ENCODE measurements around the gene JMY. TPM values are rescaled to one million over a fixed set of nuclear protein-coding genes. Genes with fewer than 3 reads are reported as not detected.

JMY gene
- total RNA-seq, 1 donor from 2014 or later: 7.0 TPM

- Mint-ChIP-seq H3K27me3 (ENCODE audit: low read depth, unreplicated experiment) (no peaks in the 10 kb centered on the region), H3K9me3 (ENCODE audit: unreplicated experiment) (peaks cover 12% of the 10 kb centered on the region), H3K27ac (ENCODE audit: unreplicated experiment) (no peak overlapping the region), H3K36me3 (ENCODE audit: low read depth, unreplicated experiment) (peaks cover 13% of the 10 kb centered on the region), H3K4me3 (ENCODE audit: unreplicated experiment) (no peak overlapping the region), H3K4me1 (ENCODE audit: low read depth, unreplicated experiment) (peaks cover 3% of the 10 kb centered on the region)
- Histone ChIP-seq H3K9ac (ENCODE audit: low read length) (no peak overlapping the region), H3K79me2 (ENCODE audit: insufficient read depth, low read length) (no peaks in the 10 kb centered on the region), H3K27ac (ENCODE audit: low read depth, low read length) (no peak overlapping the region), H3K4me3 (ENCODE audit: insufficient read depth, low read depth, low read length) (no peak overlapping the region), H4K20me1 (ENCODE audit: insufficient read depth, low read length) (no peaks in the 10 kb centered on the region), H3K27me3 (ENCODE audit: insufficient read depth, low read length) (no peaks in the 10 kb centered on the region), H3K9me3 (ENCODE audit: insufficient read depth, low read depth, low read length) (no peaks in the 10 kb centered on the region), H3K4me2 (ENCODE audit: low read length) (no peak overlapping the region), H2AFZ (ENCODE audit: low read depth, low read length) (no peak overlapping the region), H3K36me3 (ENCODE audit: insufficient read depth, low read length) (no peaks in the 10 kb centered on the region), H3K4me1 (ENCODE audit: insufficient read depth, low read length) (no peaks in the 10 kb centered on the region)
- DNase-seq (ENCODE audit: low read depth): no peak
- no peak for FAIRE-seq
- TF ChIP-seq CTCF (IDR thresholded peaks at IDR 0.05; ENCODE audit: insufficient read depth, low read depth, low read length) (no peak), EZH2 (IDR thresholded peaks at IDR 0.05; ENCODE audit: insufficient read depth, low read length) (no peak)
Measured at GRCh38 chr5:79333852-79334557, 98.1 kb downstream of the JMY start.

- H3K27ac Mint-ChIP-seq (ENCODE audit: unreplicated experiment): peak overlapping the region; percentile 59
Measured at GRCh38 chr5:79346420-79346824, 110.5 kb downstream of the JMY start.

More at GRCh38 chr5:79346420-79346824, 110.5 kb downstream of the JMY start:
- DNase-seq (ENCODE audit: low read depth) (peak; percentile 46), FAIRE-seq (no peak)
- no peaks in the 10 kb centered on the region for H3K9me3 Mint-ChIP-seq (ENCODE audit: unreplicated experiment)
- no peaks in the 10 kb centered on the region for H3K9me3 ChIP-seq (ENCODE audit: insufficient read depth, low read depth, low read length)
- H3K27me3 ChIP-seq (ENCODE audit: insufficient read depth, low read length): no peaks in the 10 kb centered on the region
- H3K9ac ChIP-seq (ENCODE audit: low read length): no peak overlapping the region
- peaks cover 11% of the 10 kb centered on the region for H3K36me3 Mint-ChIP-seq (ENCODE audit: low read depth, unreplicated experiment)
- H3K4me3 Mint-ChIP-seq (ENCODE audit: unreplicated experiment): no peak overlapping the region
- H3K4me1 Mint-ChIP-seq (ENCODE audit: low read depth, unreplicated experiment): peaks cover 6% of the 10 kb centered on the region
- H3K4me2 ChIP-seq (ENCODE audit: low read length): peak overlapping the region; percentile 20
- H3K27me3 Mint-ChIP-seq (ENCODE audit: low read depth, unreplicated experiment): no peaks in the 10 kb centered on the region
- H3K79me2 ChIP-seq (ENCODE audit: insufficient read depth, low read length): no peaks in the 10 kb centered on the region
- H3K4me3 ChIP-seq (ENCODE audit: insufficient read depth, low read depth, low read length): no peak overlapping the region
- H3K4me1 ChIP-seq (ENCODE audit: insufficient read depth, low read length): peaks cover 6% of the 10 kb centered on the region
- no peak overlapping the region for H3K27ac ChIP-seq (ENCODE audit: low read depth, low read length)
- TF ChIP-seq EZH2 (IDR thresholded peaks at IDR 0.05; ENCODE audit: insufficient read depth, low read length): no peak
- no peak for TF ChIP-seq CTCF (IDR thresholded peaks at IDR 0.05; ENCODE audit: insufficient read depth, low read depth, low read length)
- no peaks in the 10 kb centered on the region for H4K20me1 ChIP-seq (ENCODE audit: insufficient read depth, low read length)
- no peaks in the 10 kb centered on the region for H3K36me3 ChIP-seq (ENCODE audit: insufficient read depth, low read length)
- H2AFZ ChIP-seq (ENCODE audit: low read depth, low read length): no peak overlapping the region

All from astrocyte (in vitro differentiated cells and primary cell).